GM18861 (cell line): ENCODE data around the gene PRKN.

Experiments used
- ATAC-seq: cut with Tn5 transposase; IDR thresholded peaks from one replicate; pipeline ENCODE4 v1.9.1; 2021; ENCODE audit not compliant: unreplicated experiment

Gene PRKN

GRCh38 chr6:162005372-162005771 lies 722.2 kb downstream of the PRKN start:
- no peak for ATAC-seq

GRCh38 chr6:161996783-161997182 lies 730.8 kb downstream of the PRKN start:
- no peak for ATAC-seq

- no peak for ATAC-seq
Measured at GRCh38 chr6:161985876-161986423, 741.6 kb downstream of the PRKN start.

GRCh38 chr6:161984713-161985112 lies 742.9 kb downstream of the PRKN start:
- no peak for ATAC-seq

- no peak for ATAC-seq
Measured at GRCh38 chr6:161976553-161976952, 751.0 kb downstream of the PRKN start.

- ATAC-seq: no peak
Measured at GRCh38 chr6:161973064-161973463, 754.5 kb downstream of the PRKN start.

- ATAC-seq: no peak
Measured at GRCh38 chr6:161971043-161971442, 756.5 kb downstream of the PRKN start.

- ATAC-seq: no peak
Measured at GRCh38 chr6:161963634-161964234, 763.8 kb downstream of the PRKN start.

GRCh38 chr6:161963181-161963580 lies 764.4 kb downstream of the PRKN start:
- no peak for ATAC-seq

GRCh38 chr6:161961796-161962195 lies 765.8 kb downstream of the PRKN start:
- ATAC-seq: no peak

- no peak for ATAC-seq
Measured at GRCh38 chr6:161961046-161961445, 766.5 kb downstream of the PRKN start.

- no peak for ATAC-seq
Measured at GRCh38 chr6:161959072-161959471, 768.5 kb downstream of the PRKN start.

GRCh38 chr6:161956082-161956481 lies 771.5 kb downstream of the PRKN start:
- ATAC-seq: no peak

GRCh38 chr6:161954699-161955276 lies 772.8 kb downstream of the PRKN start:
- ATAC-seq: no peak

- ATAC-seq: no peak
Measured at GRCh38 chr6:161954077-161954476, 773.5 kb downstream of the PRKN start.

- ATAC-seq: no peak
Measured at GRCh38 chr6:161951126-161951525, 776.4 kb downstream of the PRKN start.

GRCh38 chr6:161949531-161949930 lies 778.0 kb downstream of the PRKN start:
- no peak for ATAC-seq

- no peak for ATAC-seq
Measured at GRCh38 chr6:161948462-161948861, 779.1 kb downstream of the PRKN start.

GRCh38 chr6:161947371-161947770 lies 780.2 kb downstream of the PRKN start:
- ATAC-seq: no peak

GRCh38 chr6:161946461-161946860 lies 781.1 kb downstream of the PRKN start:
- ATAC-seq: no peak

GRCh38 chr6:161943561-161943960 lies 784.0 kb downstream of the PRKN start:
- no peak for ATAC-seq

GRCh38 chr6:161941565-161941964 lies 786.0 kb downstream of the PRKN start:
- ATAC-seq: no peak

GRCh38 chr6:161940519-161940918 lies 787.0 kb downstream of the PRKN start:
- no peak for ATAC-seq
